ENCODE results near the gene MRPL28.
"Not testable (repeated sequence)": the region's sequence is repeated elsewhere in the genome, so short reads cannot be mapped to it uniquely, and the experiment has no call there.

MRPL28 gene

DNA sequence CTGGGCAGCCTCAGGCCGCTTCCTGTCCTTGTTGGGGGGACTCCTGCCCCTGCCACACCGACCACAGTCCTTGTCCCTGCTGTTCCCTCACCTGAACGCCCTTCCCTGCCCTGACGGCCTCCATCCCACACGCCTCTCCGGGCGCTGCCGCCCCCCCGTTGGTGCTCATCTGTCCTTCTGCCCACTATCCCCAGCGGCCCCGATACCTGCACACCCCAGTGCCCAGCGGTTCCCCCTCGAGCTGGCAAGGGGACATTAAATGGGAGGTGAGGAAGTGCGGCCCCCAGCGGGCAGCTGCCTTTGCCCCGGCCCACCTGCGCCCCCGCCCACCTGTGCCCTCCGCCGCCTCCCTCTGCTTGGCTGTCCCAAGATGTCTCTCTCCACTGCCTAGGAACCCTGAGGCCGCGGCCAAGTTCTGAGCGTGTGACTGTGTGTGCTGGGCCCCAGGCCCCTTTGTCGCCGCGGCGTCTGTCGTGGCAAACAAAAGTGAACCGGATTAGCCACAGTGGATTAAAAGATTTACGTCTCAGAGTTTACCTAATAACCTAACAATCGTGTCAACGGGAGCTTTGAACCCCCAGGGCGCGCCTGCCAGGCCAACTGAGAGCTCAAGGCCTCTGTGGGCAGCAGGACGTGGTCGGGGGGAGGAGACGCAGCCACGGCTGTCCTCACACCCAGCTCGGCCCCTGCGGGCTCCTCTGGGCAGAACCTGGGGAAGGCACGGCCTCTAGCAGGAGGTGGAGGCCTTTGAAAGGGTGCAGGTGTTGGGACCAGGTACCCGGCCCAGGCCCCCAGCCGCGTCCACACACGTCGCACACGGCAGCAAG is 10.3 kb downstream of the MRPL28 start:
- no peak for DNase-seq (ENCODE audit: low read depth)

DNA sequence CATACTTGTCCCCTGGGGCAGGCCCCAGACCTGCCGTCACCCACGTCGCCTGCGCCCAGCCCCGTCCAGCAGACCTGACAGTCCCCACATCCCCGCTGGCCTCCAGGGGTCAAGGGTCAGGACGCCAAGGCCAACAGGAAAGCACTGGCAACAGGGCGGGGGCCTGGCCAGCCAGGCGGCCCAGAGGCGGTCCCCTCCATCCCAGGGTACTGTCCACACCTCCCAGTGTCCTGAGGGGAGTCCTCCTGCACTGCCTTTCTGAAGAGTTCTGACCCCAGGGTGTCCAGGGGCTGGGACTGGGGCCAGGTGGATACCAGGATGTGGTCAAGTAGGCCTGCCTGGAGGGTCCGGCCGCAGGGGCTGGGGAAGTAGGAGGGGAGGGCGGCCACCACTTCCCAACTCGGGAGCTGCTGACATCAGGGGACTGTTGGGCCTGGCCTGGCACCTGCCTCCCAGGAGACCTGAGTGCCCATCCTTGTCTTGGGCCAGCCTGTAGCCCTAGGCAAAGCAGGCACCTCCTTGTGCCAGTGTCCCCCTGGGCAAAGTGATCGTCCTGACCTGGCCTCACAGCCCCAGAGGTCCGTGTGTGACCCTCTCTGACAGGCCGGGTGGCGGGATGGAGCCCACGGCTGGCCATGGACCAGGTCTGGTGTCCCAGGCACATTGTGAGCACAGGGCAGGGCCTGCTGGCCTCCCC is 11.1 kb downstream of the MRPL28 start:
- DNase-seq (ENCODE audit: low read depth): no peak

DNA sequence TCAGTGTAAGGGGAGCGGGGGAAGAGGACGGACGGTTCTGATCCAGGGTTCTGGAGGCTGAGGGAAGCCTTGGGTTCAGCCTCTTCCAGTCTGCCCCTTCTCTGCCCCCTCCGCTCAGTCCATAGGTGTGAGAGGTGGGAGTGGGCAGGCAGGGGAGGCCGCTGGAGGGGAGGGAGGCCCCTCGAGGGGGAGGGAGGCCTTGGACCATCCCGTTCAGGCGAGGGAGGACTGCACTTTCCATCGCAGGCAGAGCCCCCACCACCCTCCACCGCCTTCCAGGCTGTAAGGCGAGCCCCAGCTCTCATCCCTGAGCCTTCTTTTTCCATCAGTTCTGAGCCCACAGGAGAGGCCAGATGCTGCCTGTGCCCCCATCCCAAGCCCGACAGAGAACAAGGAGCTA is 13.6 kb downstream of the MRPL28 start:
- no peak for DNase-seq (ENCODE audit: low read depth)

DNA sequence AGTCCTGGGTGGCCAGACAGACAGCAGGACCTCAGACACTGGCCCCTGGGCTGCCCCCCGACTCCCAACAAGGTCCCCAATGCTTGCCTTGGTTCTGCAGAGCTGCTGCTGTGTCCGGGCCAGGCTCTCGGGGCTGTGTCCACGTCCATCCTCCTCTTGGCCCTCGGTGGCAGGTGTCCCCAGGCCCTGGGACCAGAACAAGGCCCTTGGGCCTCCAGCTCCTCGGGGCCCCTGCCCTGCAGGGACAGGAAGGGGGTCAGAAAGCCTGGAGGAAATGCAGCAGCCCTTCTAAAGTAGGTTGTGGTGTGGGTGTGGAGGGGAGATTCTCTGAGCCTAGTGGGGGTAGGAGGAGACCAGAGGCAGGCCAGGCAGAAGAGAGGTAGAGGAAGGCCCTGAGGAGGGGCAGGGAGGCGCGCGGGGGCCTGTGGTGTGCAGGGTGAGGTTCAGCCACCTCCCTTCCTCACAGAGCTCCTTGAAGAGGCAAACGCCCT is 15.3 kb downstream of the MRPL28 start:
- DNase-seq (ENCODE audit: low read depth): no peak

DNA sequence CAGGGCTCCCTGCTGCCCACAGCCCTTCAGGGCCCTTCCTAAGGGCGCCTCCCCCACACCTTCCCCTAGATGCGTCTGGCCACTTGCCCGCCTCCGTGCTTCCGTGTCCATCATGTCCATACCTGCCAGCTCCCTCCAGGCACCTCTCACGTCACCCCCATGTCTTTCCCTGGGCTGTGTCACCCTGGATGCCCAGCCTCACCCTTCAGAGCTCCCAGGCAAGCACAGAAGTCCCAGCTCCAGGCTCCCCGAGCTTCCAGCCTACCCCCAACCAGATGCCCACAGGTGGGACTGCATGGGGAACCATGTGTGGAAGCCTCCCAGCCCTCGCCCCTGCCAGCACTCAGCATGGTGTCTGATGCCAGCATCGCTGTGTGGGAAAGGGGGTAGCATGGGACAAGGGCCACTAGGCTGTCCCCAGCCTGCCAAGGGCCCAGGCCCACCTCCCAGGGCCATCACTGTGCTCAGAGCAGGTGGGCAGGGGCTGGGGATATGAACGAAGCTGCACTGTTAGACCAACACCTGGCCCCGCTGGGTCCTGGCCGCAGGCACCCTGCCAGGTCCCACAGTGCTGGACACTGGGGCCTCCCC is 16.0 kb downstream of the MRPL28 start:
- no peak for DNase-seq (ENCODE audit: low read depth)

DNA sequence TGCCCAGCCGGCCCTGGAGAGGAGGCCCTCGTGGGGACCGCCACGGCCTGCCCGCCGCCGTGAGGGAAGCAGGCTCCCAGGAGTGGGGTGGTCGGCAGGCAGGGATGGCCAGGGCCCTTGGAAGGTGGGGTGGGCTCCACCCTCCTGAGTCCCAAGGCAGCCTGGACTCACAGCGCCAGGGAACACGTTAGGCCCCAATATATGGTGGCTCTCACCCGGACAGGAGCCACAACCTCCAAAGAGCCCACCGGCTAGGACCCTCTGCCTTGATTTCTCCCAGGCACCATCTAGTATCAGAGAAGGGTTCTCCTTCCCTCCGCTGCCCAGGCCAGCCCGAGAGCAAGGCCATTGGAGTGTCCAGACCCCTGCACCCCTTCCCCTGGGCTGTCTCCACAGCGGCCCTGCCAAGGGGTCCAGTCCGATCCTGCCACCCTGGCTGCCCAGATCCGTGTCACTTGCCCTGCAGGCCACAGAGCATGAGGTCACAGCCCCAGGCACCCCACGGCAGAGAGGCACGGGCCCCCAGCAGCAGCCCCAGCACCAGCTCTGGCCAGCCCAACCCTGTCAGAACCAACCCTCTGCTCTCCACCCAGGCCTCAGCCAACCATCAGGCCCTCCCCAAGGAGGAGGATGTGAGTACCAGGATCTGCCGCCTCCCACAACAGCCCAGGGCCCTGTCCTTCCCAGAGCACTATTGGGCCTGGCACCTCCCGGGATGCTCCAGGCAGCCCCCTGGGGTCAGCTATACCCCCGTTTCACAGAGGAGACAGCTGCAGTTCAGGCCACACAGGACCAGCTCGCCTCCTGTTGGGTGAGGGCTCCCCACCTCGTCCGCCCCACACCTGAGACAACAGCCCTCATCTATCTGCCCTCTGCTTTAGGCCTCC is 16.7 kb downstream of the MRPL28 start:
- DNase-seq (ENCODE audit: low read depth): no peak

DNA sequence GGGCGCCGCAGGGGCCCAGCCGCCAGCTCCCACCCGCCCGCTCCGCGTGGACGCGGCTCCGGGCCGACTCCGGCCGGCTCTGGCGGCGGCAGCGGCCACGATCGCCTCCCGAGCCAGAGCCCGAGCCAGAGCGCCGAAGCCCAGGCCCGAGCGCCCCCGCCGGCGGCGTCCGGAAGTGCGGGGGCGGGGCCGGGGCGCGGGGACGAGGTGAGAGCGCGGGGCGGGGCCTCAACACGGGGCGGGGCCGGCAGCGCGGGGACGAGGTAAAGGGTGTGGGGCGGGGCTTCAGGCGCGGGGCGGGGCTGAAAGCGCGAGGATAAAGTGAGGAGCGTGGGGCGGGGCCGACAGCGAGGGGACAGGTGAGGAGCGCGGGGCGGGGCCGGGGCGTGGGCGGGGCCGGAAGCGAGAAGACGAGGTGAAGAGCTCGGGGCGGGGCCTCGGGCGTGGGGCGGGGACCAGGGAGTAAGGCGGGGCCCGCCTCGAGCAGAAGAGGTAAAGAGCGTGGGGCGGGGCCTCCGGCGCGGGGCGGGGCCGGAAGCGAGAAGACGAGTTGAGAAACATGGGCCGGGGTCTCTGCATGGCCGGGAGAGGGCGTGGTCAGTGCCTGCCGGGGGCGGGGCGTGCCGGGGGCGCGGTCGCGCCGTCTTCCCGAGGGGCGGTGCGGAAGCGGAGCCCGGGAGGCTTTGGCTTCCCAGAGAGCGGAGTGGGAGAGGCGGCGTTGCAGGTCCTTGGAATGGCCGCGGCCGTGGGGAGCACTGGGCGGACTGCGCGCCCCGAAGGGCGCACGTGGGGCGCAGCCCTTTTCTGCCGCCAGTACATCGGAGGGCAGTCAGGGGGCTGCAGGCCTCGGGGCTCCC is 17.6 kb downstream of the MRPL28 start, which contains the start of gene AXIN1:
AXIN1 (minus strand) TSS at position 177 of the 857 bp plus-strand sequence. CDS start 5,698 bp downstream, outside the sequence.
- peak; percentile 95 for DNase-seq (ENCODE audit: low read depth)

DNA sequence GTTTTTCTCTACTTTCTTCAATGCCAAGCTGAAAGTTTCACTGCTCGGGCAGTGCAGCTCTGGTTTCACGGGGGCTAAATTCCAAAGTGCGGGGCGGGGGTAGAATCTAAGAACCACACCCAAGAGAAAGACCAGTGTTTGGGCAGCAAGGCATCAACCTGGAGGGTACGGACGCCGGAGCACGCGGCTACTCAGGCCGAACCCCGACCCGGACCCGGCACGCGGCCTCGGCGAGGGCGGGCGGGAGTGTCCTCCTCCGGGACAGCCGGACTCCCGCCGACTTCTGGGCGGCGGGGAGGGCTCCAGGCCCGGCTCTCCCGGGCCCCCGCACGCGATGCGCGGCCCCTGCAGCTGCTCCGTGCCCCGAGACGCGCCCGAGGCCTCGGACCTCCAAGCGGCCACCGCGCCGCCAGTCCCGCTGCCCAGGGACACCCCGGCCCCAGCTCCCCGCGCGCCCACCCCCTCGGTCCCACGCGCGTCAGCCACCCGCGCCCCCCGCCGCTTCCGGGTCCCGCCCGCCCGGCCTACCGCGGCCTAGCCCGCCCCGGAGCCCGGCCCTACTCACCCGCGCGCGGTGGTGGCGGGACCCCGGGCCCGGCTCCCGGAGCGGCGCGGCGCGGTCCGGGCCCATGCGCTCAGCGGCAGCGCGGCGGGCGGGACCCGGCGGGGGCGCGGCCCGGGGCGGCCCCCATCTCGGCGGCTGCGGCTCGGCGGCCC is 18.4 kb downstream of the MRPL28 start:
- peak; percentile 31 for DNase-seq (ENCODE audit: low read depth)

DNA sequence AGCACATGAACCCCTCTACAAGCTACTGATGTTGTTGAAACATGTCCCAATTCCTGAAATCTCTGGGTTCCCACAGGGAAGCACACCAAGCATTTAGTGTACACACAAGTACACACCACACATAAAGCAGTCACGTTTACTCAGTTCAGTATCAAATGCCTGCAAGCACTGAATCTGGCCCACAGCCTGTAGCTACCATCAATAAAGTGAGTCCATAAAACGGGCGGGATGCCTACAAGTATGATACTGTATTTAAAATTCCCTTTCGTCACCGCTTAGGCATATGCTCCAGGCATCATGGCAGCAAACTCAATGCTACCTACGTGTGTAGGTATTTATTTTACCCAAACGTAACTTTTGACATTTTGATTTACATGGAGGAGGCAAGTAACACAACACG is 20.1 kb downstream of the MRPL28 start:
- no peak for DNase-seq (ENCODE audit: low read depth)

DNA sequence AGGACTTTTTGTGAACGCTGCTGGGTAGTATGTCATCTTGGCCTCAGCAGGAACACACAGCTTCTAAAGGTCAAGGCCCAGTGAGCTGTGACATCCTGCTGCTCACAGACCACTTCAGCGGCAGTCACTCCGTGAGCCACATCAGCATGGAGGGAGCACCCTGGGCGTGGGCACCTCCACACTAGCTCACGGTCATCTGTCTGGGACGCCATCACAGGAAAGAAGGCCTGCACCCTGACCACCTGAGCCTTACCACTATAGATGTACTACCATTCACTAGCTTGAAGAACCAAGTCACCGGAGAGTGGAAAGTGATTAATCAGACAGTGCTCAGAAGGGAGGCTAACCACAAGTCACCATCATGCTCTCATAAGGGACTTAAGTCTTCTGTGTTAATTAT is 21.1 kb downstream of the MRPL28 start:
- no peak for DNase-seq (ENCODE audit: low read depth)

DNA sequence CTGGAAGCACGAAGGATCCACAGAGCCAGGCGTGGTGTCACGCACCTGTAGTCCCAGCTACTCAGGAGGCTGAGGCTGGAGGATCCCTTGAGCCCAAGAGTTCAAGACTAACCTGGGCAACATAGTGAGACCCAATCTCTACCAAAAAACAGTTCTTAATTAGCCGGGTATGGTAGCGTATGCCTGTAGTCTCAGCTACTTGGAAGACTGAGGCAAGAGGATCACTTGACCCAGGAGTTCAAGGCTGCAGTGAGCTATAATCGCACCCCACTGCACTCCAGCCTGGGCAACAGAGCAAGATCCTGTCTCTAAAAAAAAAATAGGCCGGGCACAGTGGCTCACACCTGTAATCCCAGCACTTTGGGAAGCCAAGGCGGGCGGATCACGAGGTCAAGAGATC is 21.8 kb downstream of the MRPL28 start:
- DNase-seq (ENCODE audit: low read depth): not testable (repeated sequence)

DNA sequence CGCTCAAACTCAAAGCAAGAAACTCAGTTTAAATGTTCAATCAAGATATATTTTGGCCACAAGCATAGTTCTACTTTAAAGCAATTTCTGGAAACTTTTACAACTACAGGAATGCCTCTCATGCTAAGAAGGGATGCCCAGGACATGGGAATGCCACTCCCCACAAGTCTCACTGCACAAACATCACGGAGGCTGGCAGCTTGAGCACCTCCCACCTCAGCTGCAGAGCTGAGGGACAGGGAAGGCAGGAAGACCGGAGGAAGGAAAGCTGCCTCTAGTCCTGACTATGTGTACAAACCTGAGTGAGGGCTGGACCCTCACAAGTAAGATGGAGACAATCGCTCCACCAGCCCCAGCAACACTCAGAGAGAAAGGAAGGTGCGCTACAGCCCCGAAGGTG is 23.1 kb downstream of the MRPL28 start:
- no peak for DNase-seq (ENCODE audit: low read depth)

DNA sequence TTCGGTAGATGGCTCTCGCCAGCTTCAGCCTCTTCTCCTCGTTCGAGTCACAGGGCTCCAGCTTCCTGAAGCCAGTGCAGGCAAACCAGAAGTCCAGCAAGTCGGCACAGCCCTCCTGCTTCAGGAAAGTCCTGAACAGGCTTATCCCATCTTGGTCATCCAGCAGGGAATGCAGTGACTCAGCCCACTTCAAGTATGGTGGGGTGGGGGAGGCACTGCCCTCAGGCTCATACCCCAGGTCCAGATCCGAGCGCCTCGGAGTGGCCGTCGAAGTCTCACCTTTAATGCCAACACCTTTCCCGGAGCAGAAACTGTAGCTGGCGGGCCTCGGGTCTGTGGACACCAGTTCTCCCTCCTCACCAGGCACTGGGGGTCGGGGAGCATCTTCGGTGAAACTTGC is 23.8 kb downstream of the MRPL28 start:
- DNase-seq (ENCODE audit: low read depth): peak; percentile 61

DNA sequence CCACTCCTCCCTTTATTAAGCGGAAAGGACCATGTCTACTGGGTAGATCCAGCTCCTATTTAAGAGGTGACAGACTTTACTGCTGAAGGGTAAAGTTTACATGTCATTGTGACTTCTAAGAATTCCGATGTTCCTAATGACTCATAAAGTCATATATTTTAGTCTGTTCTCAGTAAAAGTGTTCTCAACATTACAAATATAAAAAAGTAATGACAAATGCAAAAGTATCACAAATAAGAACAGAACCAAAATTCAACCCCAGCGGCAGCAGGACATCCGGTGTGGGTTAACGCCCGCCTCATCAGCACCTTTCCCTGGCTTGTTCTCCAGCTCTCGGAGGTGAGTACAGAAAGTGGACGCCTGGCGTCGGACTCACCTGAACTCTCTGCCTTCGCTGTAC is 24.6 kb downstream of the MRPL28 start:
- no peak for DNase-seq (ENCODE audit: low read depth)

DNA sequence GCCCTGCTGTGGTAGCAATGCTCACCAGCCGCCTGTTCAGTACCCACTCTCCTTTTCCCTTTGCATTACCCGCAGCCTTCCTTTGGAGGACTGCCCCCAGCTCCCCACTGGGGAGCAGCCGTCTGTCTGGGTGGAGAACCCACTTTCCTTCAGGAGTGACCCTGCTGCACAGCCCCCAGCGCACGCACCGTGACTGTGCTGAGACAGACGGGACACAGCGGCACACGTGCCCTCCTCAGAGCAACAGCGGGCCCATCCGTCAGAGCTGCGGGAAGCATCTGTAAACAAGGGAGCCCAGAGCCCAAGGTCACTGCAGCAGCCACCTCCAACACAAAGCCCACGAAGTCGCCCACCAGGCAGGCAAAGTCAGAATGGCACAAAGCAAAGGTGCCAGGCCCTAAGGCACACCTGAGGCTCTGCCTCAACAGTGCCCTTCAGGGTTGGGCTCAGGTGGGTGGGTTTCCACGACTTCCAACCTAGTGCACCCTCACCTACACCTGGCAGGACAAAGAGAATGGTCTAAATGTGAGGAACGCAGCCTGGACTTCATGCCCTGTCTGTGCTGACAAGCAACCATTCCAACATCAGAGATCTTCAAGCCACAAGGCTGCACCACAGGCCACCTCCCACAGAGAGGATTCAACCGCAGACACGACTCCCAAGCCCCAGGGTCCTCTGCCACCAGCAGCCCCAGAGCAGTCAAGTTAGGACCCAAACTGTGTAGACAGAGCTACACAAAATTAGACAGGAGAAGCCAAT is 27.7 kb downstream of the MRPL28 start:
- no peak for DNase-seq (ENCODE audit: low read depth)

DNA sequence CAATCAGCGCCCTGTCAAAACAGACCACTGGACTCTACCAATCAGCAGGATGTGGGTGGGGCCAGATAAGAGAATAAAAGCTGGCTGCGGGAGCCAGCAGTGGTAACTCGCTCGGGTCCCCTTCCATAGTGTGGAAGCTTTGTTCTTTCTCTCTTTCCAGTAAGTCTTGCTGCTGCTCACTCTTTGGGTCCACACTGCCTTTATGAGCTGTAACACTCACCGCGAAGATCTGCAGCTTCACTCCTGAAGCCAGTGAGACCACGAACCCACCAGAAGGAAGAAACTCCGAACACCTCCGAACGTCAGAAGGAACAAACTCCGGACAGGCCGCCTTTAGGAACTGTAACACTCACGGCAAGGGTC is 28.4 kb downstream of the MRPL28 start:
- not testable (repeated sequence) for DNase-seq (ENCODE audit: low read depth)

DNA sequence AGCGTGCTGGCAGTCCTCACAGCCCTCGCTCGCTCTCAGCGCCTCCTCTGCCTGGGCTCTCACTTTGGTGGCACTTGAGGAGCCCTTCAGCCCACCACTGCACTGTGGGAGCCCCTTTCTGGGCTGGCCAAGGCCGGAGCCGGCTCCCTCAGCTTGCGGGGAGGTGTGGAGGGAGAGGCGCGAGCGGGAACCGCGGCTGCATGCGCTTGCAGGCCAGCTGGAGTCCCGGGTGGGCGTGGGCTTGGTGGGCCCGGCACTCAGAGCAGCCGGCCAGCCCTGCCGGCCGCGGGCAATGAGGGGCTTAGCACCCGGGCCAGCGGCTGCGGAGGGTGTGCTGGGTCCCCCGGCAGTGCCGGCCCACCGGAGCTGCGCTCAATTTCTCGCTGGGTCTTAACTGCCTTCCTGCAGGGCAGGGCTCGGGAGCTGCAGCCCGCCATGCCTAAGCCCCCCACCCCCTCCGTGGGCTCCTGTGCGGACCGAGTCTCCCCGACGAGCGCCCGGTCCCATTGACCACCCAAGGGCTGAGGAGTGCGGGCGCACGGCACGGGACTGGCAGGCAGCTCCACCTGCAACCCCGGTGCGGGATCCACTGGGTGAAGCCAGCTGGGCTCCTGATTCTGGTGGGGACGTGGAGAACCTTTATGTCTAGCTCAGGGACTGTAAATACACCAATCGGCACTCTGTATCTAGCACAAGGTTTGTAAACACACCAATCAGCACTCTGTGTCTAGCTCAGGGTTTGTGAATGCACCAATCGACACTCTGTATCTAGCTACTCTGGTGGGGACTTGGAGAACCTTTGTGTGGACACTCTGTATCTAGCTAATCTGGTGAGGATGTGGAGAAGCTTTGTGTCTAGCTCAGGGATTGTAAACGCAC is 29.0 kb downstream of the MRPL28 start:
- DNase-seq (ENCODE audit: low read depth): not testable (repeated sequence)

DNA sequence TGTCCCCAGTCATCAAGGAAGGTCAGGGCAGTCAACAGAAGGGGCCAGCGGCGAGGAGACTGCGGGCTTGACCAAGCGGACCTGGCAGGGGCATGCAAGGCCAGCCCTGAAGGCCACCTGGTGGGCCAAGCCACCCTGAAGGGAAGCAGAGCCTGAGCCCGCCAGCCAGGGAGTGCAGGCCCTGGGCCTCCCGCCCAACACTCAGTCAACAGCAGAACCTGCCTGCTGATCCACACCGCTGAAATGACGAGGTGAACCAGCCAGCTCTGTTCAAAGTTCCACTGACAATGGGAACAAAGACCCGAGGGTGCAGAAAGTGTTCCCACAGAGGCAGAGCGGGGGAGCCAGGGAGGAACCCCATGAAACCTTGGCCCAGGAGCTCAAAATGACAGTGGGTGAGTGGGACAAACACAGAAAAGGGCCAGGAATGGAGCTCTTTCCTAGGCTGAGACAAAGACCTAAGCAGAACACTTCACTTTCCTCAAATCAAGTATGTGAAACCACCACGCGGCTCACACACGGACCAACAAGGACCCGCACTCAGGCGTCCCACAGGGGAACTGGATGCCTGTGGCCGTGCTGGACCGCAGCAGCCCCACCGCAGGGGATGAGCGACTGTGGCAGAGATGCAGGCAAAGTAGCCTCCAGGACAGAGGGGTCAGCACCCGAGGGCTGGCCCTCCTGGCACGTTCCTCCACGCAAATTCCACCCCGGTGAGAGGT is 29.8 kb downstream of the MRPL28 start:
- no peak for DNase-seq (ENCODE audit: low read depth)
